Activated naive CD4-positive, alpha-beta T cell treated with anti-CD3 and anti-CD28 coated beads for 36 hours (primary cell): ENCODE measurements around the gene TCERG1L. TPM values are rescaled to one million over a fixed set of nuclear protein-coding genes. Genes with fewer than 3 reads are reported as not detected.

Experiments
- CTCF ChIA-PET: fragments of 350-600 bp; sonication (Branson Sonifier 250); formaldehyde crosslinking; loops from one replicate; lab custom pipeline; 2021; ENCODE audit warnings: antibody characterized with exemption; lab: Charles Lee
- DNase-seq: peaks from one replicate; pipeline ENCODE4 v3.0.0-alpha.2; 2020
- H3K27ac Mint-ChIP-seq: one replicate; pipeline ENCODE4 v1.8.0; 2021; ENCODE audit warnings: mild to moderate bottlenecking, mixed read lengths
- H3K27me3 Mint-ChIP-seq: one replicate; pipeline ENCODE4 v1.8.0; 2021; ENCODE audit warnings: low read depth, mixed read lengths
- H3K36me3 Mint-ChIP-seq: one replicate; pipeline ENCODE4 v1.8.0; 2021; ENCODE audit warnings: low read depth, mixed read lengths
- H3K4me1 Mint-ChIP-seq: one replicate; pipeline ENCODE4 v1.8.0; 2021; ENCODE audit warnings: low read depth, mixed read lengths
- H3K4me3 Mint-ChIP-seq: one replicate; pipeline ENCODE4 v1.8.0; 2021; ENCODE audit warnings: mild to moderate bottlenecking, moderate library complexity, mixed read lengths
- H3K9me3 Mint-ChIP-seq: one replicate; pipeline ENCODE4 v1.8.0; 2021; ENCODE audit warnings: mixed read lengths
- intact Hi-C: fragments of 100-400 bp; cut with micrococcal nuclease; formaldehyde crosslinking; loops from one replicate; pipeline ENCODE4 v1.15.1; 2023
- total RNA-seq, 2 experiments: library from RNA; stranded (reverse); gene quantifications; one replicate each; pipeline ENCODE4 v1.2.3, GENCODE V29; 2021

The TCERG1L gene
- total RNA-seq, 2 experiments from 2014 or later, result 0.10 TPM; not detected in 1

- no peaks in the 10 kb centered on the region for H3K4me1 Mint-ChIP-seq
- no peak overlapping the region for H3K27ac Mint-ChIP-seq
- no peak for DNase-seq
- H3K36me3 Mint-ChIP-seq, result no peaks in the 10 kb centered on the region
- no peaks in the 10 kb centered on the region for H3K9me3 Mint-ChIP-seq
- CTCF ChIA-PET, result no interaction called here
- H3K4me3 Mint-ChIP-seq, result no peak overlapping the region
- H3K27me3 Mint-ChIP-seq, result no peaks in the 10 kb centered on the region
- intact Hi-C loops, result no loop called here
Measured at GRCh38 chr10:131261890-131262475, 49.5 kb downstream of the TCERG1L start.

GRCh38 chr10:131260452-131261211 lies 50.9 kb downstream of the TCERG1L start:
- intact Hi-C loops, result no loop called here
- H3K4me1 Mint-ChIP-seq, result no peaks in the 10 kb centered on the region
- DNase-seq, result no peak
- no peak overlapping the region for H3K27ac Mint-ChIP-seq
- no peaks in the 10 kb centered on the region for H3K27me3 Mint-ChIP-seq
- no peaks in the 10 kb centered on the region for H3K9me3 Mint-ChIP-seq
- no peaks in the 10 kb centered on the region for H3K36me3 Mint-ChIP-seq
- no peak overlapping the region for H3K4me3 Mint-ChIP-seq
- CTCF ChIA-PET, result interaction anchor here (0.6 kb wide), 1 partner anchor 190 kb away, joined by 3 read pairs; no protein-coding TSS in a partner anchor

DNA sequence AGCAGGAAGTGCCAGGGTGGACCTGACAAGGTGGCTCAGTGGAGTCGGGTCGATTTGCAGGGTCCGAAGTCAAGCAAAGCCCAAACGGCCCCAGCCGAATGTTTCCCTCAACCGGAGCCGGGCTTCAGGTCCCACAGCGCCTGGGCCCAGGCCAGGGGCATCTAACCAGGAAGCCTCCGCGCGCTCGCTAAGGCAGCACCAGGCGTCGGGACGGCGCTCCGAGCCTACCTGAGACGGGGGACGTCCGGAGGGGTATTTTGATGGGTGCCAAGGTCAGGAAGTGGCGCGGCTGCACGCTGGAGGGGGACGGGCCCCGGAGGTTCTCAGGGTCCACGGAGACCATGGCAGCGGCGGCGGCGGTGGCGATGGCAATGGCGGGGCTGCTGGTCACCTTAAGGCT lies 51.5 kb downstream of the TCERG1L start:
- no peak overlapping the region for H3K4me3 Mint-ChIP-seq
- H3K27me3 Mint-ChIP-seq, result no peaks in the 10 kb centered on the region
- no peaks in the 10 kb centered on the region for H3K36me3 Mint-ChIP-seq
- H3K4me1 Mint-ChIP-seq, result no peaks in the 10 kb centered on the region
- intact Hi-C loops, result no loop called here
- no peaks in the 10 kb centered on the region for H3K9me3 Mint-ChIP-seq
- DNase-seq, result no peak
- no peak overlapping the region for H3K27ac Mint-ChIP-seq
- CTCF ChIA-PET, result no interaction called here

DNA sequence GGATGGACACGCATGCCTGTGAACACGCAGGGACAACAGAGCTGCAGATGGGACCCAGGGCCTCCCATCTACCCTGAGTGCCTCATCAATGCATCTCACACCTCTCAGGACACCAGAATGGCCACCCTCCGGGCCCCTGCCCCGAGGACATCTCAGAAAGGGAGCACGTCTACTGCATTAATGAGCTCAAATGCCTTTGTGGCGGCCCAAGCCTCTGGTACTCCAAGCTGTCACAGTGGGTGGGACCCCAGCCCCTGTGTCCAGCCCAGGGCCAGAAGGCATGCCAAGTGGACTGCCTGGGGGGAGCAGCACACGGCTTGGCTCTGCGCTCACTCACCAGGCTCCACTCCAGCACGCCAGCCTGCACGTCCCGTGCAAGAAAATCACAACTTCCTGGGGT lies 52.0 kb downstream of the TCERG1L start:
- Mint-ChIP-seq H3K36me3 (no peaks in the 10 kb centered on the region), H3K4me3 (no peak overlapping the region), H3K27me3 (no peaks in the 10 kb centered on the region), H3K4me1 (no peaks in the 10 kb centered on the region), H3K9me3 (no peaks in the 10 kb centered on the region), H3K27ac (no peak overlapping the region)
- no peak for DNase-seq
- intact Hi-C loops, result no loop called here
- CTCF ChIA-PET, result no interaction called here

DNA sequence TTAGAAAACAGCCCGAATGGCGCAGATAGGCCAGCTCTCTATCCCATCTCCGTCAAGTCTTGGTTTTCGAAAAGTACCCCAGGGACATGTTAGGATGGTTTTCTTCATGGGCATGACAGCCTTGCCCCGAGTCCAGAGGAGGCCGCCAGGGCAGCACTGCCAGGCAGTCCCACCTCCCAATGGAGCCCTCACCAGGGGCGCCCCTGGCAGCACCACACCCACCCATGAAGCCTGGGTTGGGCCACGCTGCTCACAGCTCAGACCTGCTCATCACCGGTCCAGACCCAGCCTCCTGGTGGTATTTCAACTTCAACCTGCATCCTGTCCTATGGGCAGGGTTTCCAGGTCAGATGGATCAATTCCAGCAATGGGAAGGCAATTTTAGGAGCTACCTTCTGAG lies 53.3 kb downstream of the TCERG1L start:
- H3K9me3 Mint-ChIP-seq, result no peaks in the 10 kb centered on the region
- H3K36me3 Mint-ChIP-seq, result no peaks in the 10 kb centered on the region
- no peaks in the 10 kb centered on the region for H3K27me3 Mint-ChIP-seq
- no peaks in the 10 kb centered on the region for H3K4me1 Mint-ChIP-seq
- CTCF ChIA-PET, result interaction anchor here (0.7 kb wide), 1 partner anchor 183 kb away, joined by 3 read pairs; no protein-coding TSS in a partner anchor
- intact Hi-C loops, result no loop called here
- DNase-seq, result no peak
- H3K27ac Mint-ChIP-seq, result no peak overlapping the region
- no peak overlapping the region for H3K4me3 Mint-ChIP-seq

DNA sequence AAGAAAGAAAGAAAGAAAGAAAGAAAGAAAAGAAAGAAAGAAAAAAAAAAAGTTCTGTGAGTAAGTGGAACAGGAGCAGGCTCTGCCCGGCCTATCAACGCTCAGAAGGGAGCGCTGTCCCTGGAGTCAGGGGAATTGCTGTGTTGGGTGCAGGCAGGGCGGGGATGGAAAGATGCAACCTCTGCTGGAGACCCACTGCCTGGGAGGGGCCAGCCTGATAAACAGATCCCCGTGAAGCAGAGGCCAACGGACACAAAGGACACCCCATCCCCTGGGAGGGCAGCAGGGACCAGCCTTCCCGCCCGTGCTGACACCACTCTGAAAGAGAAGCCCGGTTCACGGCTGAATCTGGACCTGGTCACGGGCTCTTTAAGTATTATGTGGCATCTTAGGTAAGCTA lies 54.5 kb downstream of the TCERG1L start:
- Mint-ChIP-seq H3K9me3 (no peaks in the 10 kb centered on the region), H3K36me3 (no peaks in the 10 kb centered on the region), H3K27ac (no peak overlapping the region), H3K4me3 (no peak overlapping the region), H3K4me1 (no peaks in the 10 kb centered on the region), H3K27me3 (peaks cover 2% of the 10 kb centered on the region)
- intact Hi-C loops, result no loop called here
- no peak for DNase-seq
- CTCF ChIA-PET, result no interaction called here

DNA sequence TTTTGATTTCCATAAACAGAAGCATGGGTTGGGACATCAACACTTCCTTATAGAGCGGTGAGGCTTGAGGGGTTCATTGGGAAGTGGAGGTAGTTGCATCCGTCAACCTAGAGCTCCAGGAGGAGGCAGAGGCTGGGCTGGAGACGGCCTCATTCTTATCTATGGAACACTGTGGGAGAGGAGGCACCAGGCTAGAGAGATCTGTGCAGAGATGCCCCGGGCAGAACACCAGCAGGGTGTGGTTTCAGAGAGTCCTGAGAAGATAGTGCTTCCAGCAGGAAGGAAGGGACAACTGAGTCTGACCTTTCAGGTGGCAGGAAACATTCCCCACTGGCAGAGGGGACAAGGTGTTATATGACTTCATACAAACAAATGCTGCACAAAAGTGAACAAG lies 56.7 kb downstream of the TCERG1L start:
- Mint-ChIP-seq H3K4me1 (no peaks in the 10 kb centered on the region), H3K9me3 (no peaks in the 10 kb centered on the region), H3K27ac (no peak overlapping the region), H3K27me3 (peaks cover 4% of the 10 kb centered on the region), H3K36me3 (no peaks in the 10 kb centered on the region), H3K4me3 (no peak overlapping the region)
- DNase-seq, result no peak
- CTCF ChIA-PET, result no interaction called here
- intact Hi-C loops, result no loop called here

DNA sequence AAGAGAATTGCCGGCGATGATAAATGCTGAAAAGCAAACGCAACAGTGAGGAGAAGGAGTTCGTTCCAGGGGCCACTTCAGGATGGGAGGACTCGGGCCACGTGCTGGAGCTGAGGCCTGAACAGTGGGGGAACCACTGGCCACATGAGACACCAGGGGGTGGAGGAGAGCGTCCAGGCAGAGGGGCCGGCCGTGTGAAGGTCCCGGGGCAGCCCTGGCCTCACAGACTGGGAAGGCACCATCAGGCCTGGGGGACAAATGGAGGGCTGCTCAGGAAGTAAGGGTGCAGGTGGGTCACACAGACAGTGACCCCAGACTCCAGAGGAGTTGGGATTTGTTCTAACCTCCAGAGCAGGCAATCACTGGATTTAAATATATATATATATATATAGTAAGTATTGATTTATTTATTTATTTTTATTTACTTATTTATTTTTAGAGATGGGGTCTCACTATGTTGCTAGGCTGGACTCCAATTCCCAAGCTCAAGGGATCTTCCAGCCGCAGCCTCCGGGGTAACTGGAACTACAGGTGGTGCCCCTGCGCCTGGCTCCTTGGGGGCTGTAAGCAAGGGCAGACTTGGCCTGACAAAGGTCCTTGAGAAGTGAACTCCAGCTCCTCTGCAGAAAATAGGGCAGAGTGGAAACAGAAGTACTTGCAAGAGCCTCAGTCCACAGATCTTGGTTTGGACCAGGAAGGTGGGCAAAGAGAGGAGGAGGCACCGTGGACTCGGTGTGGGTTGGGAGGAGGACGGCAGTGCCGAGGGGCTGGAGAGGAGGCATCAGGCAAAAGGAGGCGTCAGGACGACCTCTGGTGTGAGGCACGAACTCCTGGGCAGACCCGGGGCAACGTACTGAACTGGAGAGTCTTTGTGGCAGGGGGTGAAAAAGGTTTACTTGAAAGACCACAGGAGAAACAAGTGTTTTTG lies 57.3 kb downstream of the TCERG1L start:
- Mint-ChIP-seq H3K27me3 (peaks cover 4% of the 10 kb centered on the region), H3K27ac (no peak overlapping the region), H3K4me1 (no peaks in the 10 kb centered on the region), H3K9me3 (no peaks in the 10 kb centered on the region), H3K4me3 (no peak overlapping the region), H3K36me3 (no peaks in the 10 kb centered on the region)
- CTCF ChIA-PET, result no interaction called here
- intact Hi-C loops, result no loop called here
- no peak for DNase-seq

DNA sequence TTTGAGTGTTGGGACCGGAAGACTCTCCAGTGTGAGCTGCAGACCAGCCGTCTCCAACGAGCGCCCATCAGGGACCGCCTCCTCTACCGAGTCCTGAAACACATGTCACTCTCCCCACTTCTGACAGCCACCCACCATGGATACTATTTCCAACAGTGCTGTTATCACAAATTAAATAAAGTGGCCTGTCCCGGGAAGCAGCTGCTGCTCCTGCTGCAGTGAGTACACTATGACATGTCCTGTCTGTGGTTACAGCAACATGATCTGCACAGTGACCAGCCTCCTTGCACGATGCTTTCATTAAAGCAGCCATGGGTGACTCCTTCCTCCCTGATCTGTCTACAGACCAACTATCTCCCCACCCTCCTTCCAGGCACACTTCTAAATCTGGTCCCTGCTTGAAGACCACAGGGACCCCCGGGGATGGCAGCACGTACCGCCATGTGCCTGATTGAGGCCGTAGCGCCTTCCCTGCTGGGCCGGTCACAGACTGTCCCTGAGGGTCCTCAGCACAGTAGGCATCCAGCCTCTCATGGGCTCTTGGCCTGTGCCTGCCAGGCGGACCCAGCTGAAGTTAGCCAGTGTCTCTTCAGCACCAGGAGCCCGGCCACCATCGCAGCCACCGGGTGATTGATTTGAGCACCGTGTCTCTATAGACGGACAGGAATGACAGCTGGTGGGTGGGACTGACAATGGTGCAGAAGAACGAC lies 58.8 kb downstream of the TCERG1L start:
- intact Hi-C loops, result no loop called here
- no peaks in the 10 kb centered on the region for H3K36me3 Mint-ChIP-seq
- no peaks in the 10 kb centered on the region for H3K9me3 Mint-ChIP-seq
- no peak for DNase-seq
- peaks cover 4% of the 10 kb centered on the region for H3K27me3 Mint-ChIP-seq
- H3K4me1 Mint-ChIP-seq, result no peaks in the 10 kb centered on the region
- no peak overlapping the region for H3K4me3 Mint-ChIP-seq
- CTCF ChIA-PET, result no interaction called here
- no peak overlapping the region for H3K27ac Mint-ChIP-seq

GRCh38 chr10:131251146-131251541 lies 60.4 kb downstream of the TCERG1L start:
- CTCF ChIA-PET, result no interaction called here
- Mint-ChIP-seq H3K36me3 (no peaks in the 10 kb centered on the region), H3K4me3 (no peak overlapping the region), H3K9me3 (no peaks in the 10 kb centered on the region), H3K27me3 (peaks cover 4% of the 10 kb centered on the region), H3K27ac (no peak overlapping the region), H3K4me1 (no peaks in the 10 kb centered on the region)
- DNase-seq, result no peak
- intact Hi-C loops, result no loop called here

GRCh38 chr10:131250454-131251145 lies 60.9 kb downstream of the TCERG1L start:
- intact Hi-C loops, result no loop called here
- Mint-ChIP-seq H3K27me3 (peaks cover 4% of the 10 kb centered on the region), H3K4me3 (no peak overlapping the region), H3K9me3 (no peaks in the 10 kb centered on the region), H3K36me3 (no peaks in the 10 kb centered on the region), H3K4me1 (no peaks in the 10 kb centered on the region), H3K27ac (no peak overlapping the region)
- no peak for DNase-seq
- CTCF ChIA-PET, result no interaction called here

DNA sequence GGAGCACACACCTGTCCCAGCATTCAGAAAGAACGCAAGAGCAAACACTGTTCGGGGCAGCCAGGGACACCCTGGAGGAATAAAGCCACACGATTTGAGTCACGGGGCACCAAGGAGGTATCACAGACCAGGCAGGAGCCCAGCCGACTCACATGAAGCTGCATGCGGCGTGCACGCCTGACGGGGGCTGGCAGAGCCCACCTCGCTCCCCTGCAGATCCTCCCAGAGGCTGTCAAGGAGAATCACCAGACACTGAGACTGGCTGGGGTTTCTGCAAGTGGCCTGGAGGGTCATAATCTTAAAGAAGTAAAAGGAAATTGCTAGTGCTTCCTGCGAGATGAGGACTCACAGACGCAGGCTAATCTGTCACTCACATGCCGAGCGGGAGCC lies 61.6 kb downstream of the TCERG1L start:
- no peak overlapping the region for H3K27ac Mint-ChIP-seq
- no peak overlapping the region for H3K4me3 Mint-ChIP-seq
- intact Hi-C loops, result no loop called here
- H3K36me3 Mint-ChIP-seq, result no peaks in the 10 kb centered on the region
- peaks cover 4% of the 10 kb centered on the region for H3K27me3 Mint-ChIP-seq
- no peak for DNase-seq
- H3K9me3 Mint-ChIP-seq, result no peaks in the 10 kb centered on the region
- no peaks in the 10 kb centered on the region for H3K4me1 Mint-ChIP-seq
- CTCF ChIA-PET, result no interaction called here
